Karpas-422 (cell line): Measurements from ENCODE around the gene GRM7. TPM values are rescaled to one million over a fixed set of nuclear protein-coding genes. Genes with fewer than 3 reads are reported as not detected.

Source experiments
- DNase-seq: peaks from one replicate; pipeline ENCODE4 v3.0.0-alpha.2; 2015
- H2AFZ ChIP-seq: fragments of 200-600 bp; sonication (generic); 2 replicates; pipeline ENCODE4 v1.6.1; 2014; ENCODE audit warnings: antibody characterized with exemption, low read length, mixed read lengths
- H3K27ac ChIP-seq: fragments of 200-600 bp; sonication (generic); 2 replicates; pipeline ENCODE4 v1.5.1; 2014; ENCODE audit warnings: mild to moderate bottlenecking, low read length, moderate library complexity
- H3K27me3 ChIP-seq: fragments of 200-600 bp; sonication (generic); 2 replicates; pipeline ENCODE4 v1.6.1; 2014; ENCODE audit warnings: low read length, mixed read lengths
- H3K36me3 ChIP-seq: fragments of 200-600 bp; sonication (generic); 2 replicates; pipeline ENCODE4 v1.6.1; 2014; ENCODE audit warnings: low read length, mixed read lengths; ENCODE audit not compliant: insufficient read depth
- H3K4me1 ChIP-seq: fragments of 200-600 bp; sonication (generic); 2 replicates; pipeline ENCODE4 v1.6.1; 2014; ENCODE audit warnings: mild to moderate bottlenecking, low read length, mixed read lengths
- H3K4me2 ChIP-seq: fragments of 200-600 bp; sonication (generic); 2 replicates; pipeline ENCODE4 v1.6.1; 2014; ENCODE audit warnings: low read length, low read depth, mild to moderate bottlenecking; ENCODE audit not compliant: poor library complexity, severe bottlenecking
- H3K4me3 ChIP-seq: fragments of 200-600 bp; sonication (generic); 2 replicates; pipeline ENCODE4 v1.5.1; 2014; ENCODE audit warnings: mild to moderate bottlenecking, antibody characterized with exemption, low read length, mixed read lengths
- H3K79me2 ChIP-seq: fragments of 200-600 bp; sonication (generic); 2 replicates; pipeline ENCODE4 v1.6.1; 2014; ENCODE audit warnings: mild to moderate bottlenecking, low read length, mixed read lengths
- H3K9ac ChIP-seq: fragments of 200-600 bp; sonication (generic); 2 replicates; pipeline ENCODE4 v1.6.0; 2014; ENCODE audit warnings: low read length
- H3K9me2 ChIP-seq: fragments of 200-600 bp; sonication (generic), shearing (Covaris generic); replicated peaks from 2 replicates; pipeline ENCODE4 v1.6.0; 2014; ENCODE audit warnings: mild to moderate bottlenecking, low read length, moderate library complexity; ENCODE audit not compliant: insufficient read depth
- H3K9me3 ChIP-seq: fragments of 300-700, 200-600 bp; sonication (generic); 2 replicates; pipeline ENCODE4 v1.6.1; 2014; ENCODE audit warnings: low read length, mixed read lengths
- H4K20me1 ChIP-seq: fragments of 200-600 bp; sonication (generic); 2 replicates; pipeline ENCODE4 v1.6.1; 2014; ENCODE audit warnings: mild to moderate bottlenecking, antibody characterized with exemption, low read length, low read depth; ENCODE audit not compliant: insufficient read depth
- total RNA-seq: library from RNA; depleted of rRNA; stranded (reverse); fragments of >200 nt; shearing (Covaris generic); gene quantifications from 2 replicates; pipeline ENCODE4 v1.2.3, GENCODE V29; 2014; ENCODE audit warnings: low replicate concordance

The GRM7 gene
- total RNA-seq, 1 experiment from 2014 or later: not detected

GRCh38 chr3:7204848-7205156 is 343.9 kb downstream of the GRM7 start:
- H3K27ac ChIP-seq: no peak overlapping the region
- no peak for DNase-seq
- no peaks in the 10 kb centered on the region for H3K36me3 ChIP-seq
- H3K9ac ChIP-seq: no peak overlapping the region
- H3K9me3 ChIP-seq: peaks cover 9% of the 10 kb centered on the region
- no peaks in the 10 kb centered on the region for H3K27me3 ChIP-seq
- H3K4me2 ChIP-seq: no peak overlapping the region
- no peaks in the 10 kb centered on the region for H3K4me1 ChIP-seq
- no peak overlapping the region for H3K4me3 ChIP-seq
- no peaks in the 10 kb centered on the region for H4K20me1 ChIP-seq
- H2AFZ ChIP-seq: no peak overlapping the region
- H3K79me2 ChIP-seq: no peaks in the 10 kb centered on the region
- H3K9me2 ChIP-seq: no peaks in the 10 kb centered on the region

- no peak overlapping the region for H3K9ac ChIP-seq
- H3K27me3 ChIP-seq: no peaks in the 10 kb centered on the region
- H2AFZ ChIP-seq: no peak overlapping the region
- no peak overlapping the region for H3K27ac ChIP-seq
- no peaks in the 10 kb centered on the region for H3K4me1 ChIP-seq
- H3K4me2 ChIP-seq: no peak overlapping the region
- peaks cover 9% of the 10 kb centered on the region for H3K9me3 ChIP-seq
- no peaks in the 10 kb centered on the region for H3K79me2 ChIP-seq
- no peak overlapping the region for H3K4me3 ChIP-seq
- no peak for DNase-seq
- H3K9me2 ChIP-seq: no peaks in the 10 kb centered on the region
- H4K20me1 ChIP-seq: no peaks in the 10 kb centered on the region
- H3K36me3 ChIP-seq: no peaks in the 10 kb centered on the region
Measured at GRCh38 chr3:7205535-7205934, 344.6 kb downstream of the GRM7 start.

DNA sequence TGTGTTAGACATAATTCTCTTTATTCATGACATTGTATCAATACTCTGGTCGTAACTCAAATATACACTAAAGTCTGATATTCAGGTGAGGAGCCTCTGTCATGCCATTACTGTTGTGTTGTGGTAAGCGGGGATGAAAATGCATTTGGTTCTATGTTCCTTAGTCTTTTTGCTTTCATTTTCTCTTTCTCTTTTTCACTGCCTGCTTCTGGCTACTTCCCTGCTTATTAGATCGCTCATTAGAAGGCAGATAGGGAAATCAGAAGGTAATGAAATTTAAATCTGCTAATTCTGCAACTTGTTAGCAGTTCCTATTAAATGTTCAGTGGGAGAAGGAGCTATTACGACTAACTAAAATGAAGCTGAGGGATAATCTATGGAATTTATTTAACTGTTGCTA is 345.0 kb downstream of the GRM7 start:
- no peak for DNase-seq
- Histone ChIP-seq H3K79me2 (no peaks in the 10 kb centered on the region), H3K9me3 (peaks cover 9% of the 10 kb centered on the region), H3K36me3 (no peaks in the 10 kb centered on the region), H3K27me3 (no peaks in the 10 kb centered on the region), H3K9ac (no peak overlapping the region), H3K4me1 (no peaks in the 10 kb centered on the region), H3K9me2 (no peaks in the 10 kb centered on the region), H3K27ac (no peak overlapping the region), H4K20me1 (no peaks in the 10 kb centered on the region), H3K4me3 (no peak overlapping the region), H2AFZ (no peak overlapping the region), H3K4me2 (no peak overlapping the region)

GRCh38 chr3:7207125-7207524 is 346.2 kb downstream of the GRM7 start:
- Histone ChIP-seq H2AFZ (no peak overlapping the region), H3K4me1 (no peaks in the 10 kb centered on the region), H3K27ac (no peak overlapping the region), H3K79me2 (no peaks in the 10 kb centered on the region), H3K9me2 (no peaks in the 10 kb centered on the region), H3K27me3 (no peaks in the 10 kb centered on the region), H3K9me3 (peaks cover 9% of the 10 kb centered on the region), H3K9ac (no peak overlapping the region), H3K4me3 (no peak overlapping the region), H3K36me3 (no peaks in the 10 kb centered on the region), H4K20me1 (no peaks in the 10 kb centered on the region), H3K4me2 (no peak overlapping the region)
- no peak for DNase-seq

DNA sequence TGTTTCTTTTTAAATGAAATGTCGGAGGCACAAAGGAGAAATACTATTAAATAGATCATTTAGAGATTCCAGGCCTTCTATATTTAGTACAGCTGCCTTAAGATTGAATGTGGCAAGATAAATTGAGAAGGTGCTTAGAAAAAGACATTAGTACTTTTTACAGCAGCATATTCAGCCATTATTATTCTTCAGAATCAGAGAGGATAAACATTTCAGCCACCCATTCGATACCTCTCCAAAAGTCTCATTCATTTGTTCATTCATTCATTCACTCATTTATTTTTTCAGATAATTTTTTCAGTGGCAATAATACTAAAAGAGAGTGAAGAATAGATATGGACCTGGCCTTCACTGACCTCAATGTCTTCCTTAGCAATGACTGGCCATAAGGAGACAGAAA is 347.0 kb downstream of the GRM7 start:
- Histone ChIP-seq H3K36me3 (no peaks in the 10 kb centered on the region), H3K79me2 (no peaks in the 10 kb centered on the region), H3K4me1 (no peaks in the 10 kb centered on the region), H3K9me3 (peaks cover 6% of the 10 kb centered on the region), H3K9ac (no peak overlapping the region), H3K27me3 (no peaks in the 10 kb centered on the region), H2AFZ (no peak overlapping the region), H3K4me2 (no peak overlapping the region), H3K9me2 (no peaks in the 10 kb centered on the region), H3K27ac (no peak overlapping the region), H4K20me1 (no peaks in the 10 kb centered on the region), H3K4me3 (no peak overlapping the region)
- no peak for DNase-seq

GRCh38 chr3:7209098-7209497 is 348.2 kb downstream of the GRM7 start:
- Histone ChIP-seq H4K20me1 (no peaks in the 10 kb centered on the region), H3K9ac (no peak overlapping the region), H3K9me3 (peaks cover 7% of the 10 kb centered on the region), H3K4me2 (no peak overlapping the region), H2AFZ (no peak overlapping the region), H3K27me3 (no peaks in the 10 kb centered on the region), H3K4me3 (no peak overlapping the region), H3K4me1 (no peaks in the 10 kb centered on the region), H3K36me3 (no peaks in the 10 kb centered on the region), H3K79me2 (no peaks in the 10 kb centered on the region), H3K27ac (no peak overlapping the region), H3K9me2 (no peaks in the 10 kb centered on the region)
- no peak for DNase-seq

DNA sequence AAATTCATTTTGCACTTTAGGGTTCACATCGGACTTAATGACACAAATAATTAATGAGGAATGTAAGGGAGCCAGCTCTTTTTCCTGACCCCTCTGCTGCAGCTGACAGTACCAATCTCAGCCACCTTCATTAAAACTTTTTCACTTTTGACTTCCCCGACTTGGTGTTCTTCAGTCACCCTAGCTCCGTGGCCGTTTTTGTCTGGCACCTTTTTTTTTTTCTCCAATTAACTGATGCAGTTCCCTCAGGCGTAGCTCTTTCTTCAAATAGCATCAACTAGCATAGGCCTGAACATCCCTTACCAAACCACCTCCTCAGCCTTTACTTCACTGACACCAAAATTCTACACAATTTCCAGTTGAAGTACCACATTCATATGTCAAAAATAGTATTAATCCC is 350.8 kb downstream of the GRM7 start:
- H3K4me2 ChIP-seq: no peak overlapping the region
- DNase-seq: no peak

GRCh38 chr3:7215706-7216105 is 354.8 kb downstream of the GRM7 start:
- Histone ChIP-seq H3K4me2 (no peak overlapping the region), H4K20me1 (no peaks in the 10 kb centered on the region), H3K27me3 (no peaks in the 10 kb centered on the region), H3K9me3 (peaks cover 16% of the 10 kb centered on the region), H3K9me2 (no peaks in the 10 kb centered on the region), H3K4me3 (no peak overlapping the region), H3K4me1 (no peaks in the 10 kb centered on the region), H3K9ac (no peak overlapping the region), H3K36me3 (no peaks in the 10 kb centered on the region), H3K27ac (no peak overlapping the region), H2AFZ (no peak overlapping the region), H3K79me2 (no peaks in the 10 kb centered on the region)
- no peak for DNase-seq

More for the DNA sequence above, 350.8 kb downstream of the GRM7 start:
- Histone ChIP-seq H3K27ac (no peak overlapping the region), H3K27me3 (no peaks in the 10 kb centered on the region), H3K36me3 (no peaks in the 10 kb centered on the region), H2AFZ (no peak overlapping the region), H3K4me1 (no peaks in the 10 kb centered on the region), H3K9ac (no peak overlapping the region), H3K9me2 (no peaks in the 10 kb centered on the region), H3K9me3 (peaks cover 12% of the 10 kb centered on the region), H4K20me1 (no peaks in the 10 kb centered on the region), H3K79me2 (no peaks in the 10 kb centered on the region), H3K4me3 (no peak overlapping the region)

- Histone ChIP-seq H3K27me3 (no peaks in the 10 kb centered on the region), H3K79me2 (no peaks in the 10 kb centered on the region), H3K4me2 (no peak overlapping the region), H3K36me3 (no peaks in the 10 kb centered on the region), H3K4me1 (no peaks in the 10 kb centered on the region), H3K27ac (no peak overlapping the region), H4K20me1 (no peaks in the 10 kb centered on the region), H3K9me2 (no peaks in the 10 kb centered on the region), H3K9me3 (peaks cover 14% of the 10 kb centered on the region), H3K9ac (no peak overlapping the region), H2AFZ (no peak overlapping the region), H3K4me3 (no peak overlapping the region)
- DNase-seq: no peak
Measured at GRCh38 chr3:7226393-7226792, 365.5 kb downstream of the GRM7 start.
